GM12891 (cell line): ENCODE data around the gene GKN2.

ENCODE experiments used
- PAX5 ChIP-seq: IDR thresholded peaks from 2 replicates; pipeline ENCODE4 v1.6.1; 2011; ENCODE audit warnings: low read length, moderate library complexity, mild to moderate bottlenecking; ENCODE audit not compliant: insufficient read depth, severe bottlenecking
- POLR2A ChIP-seq: IDR thresholded peaks from 2 replicates; pipeline ENCODE4 v1.6.1; 2011; ENCODE audit warnings: low read depth, low read length, control low read depth
- POLR2AphosphoS5 ChIP-seq: IDR thresholded peaks from 2 replicates; pipeline ENCODE4 v1.6.1; 2011; ENCODE audit warnings: low read depth, low read length, control low read depth
- TAF1 ChIP-seq: IDR thresholded peaks from 2 replicates; pipeline ENCODE4 v1.6.1; 2011; ENCODE audit warnings: low read depth, low read length, control low read depth

DNA sequence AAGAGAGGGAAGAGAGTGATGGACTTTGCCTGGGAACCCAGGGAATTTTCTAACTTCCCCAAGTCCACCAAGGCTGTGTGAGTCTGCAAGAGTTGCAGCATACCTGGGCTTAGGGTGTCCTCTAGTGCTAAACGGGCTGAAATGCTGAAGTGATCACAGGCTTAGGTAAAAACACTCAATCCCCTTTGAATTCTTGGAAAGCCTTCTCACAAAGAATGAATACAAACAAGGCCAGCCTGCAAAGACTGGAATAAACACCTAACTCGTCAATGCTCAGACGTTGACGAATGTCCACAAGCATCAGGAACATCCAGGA lies 51.5 kb downstream of the GKN2 start:
- TF ChIP-seq TAF1 (no peak), POLR2AphosphoS5 (no peak), POLR2A (no peak), PAX5 (no peak)
